ENCODE data around the gene ING4. TPM values are rescaled to one million over a fixed set of nuclear protein-coding genes. Genes with fewer than 3 reads are reported as not detected.

Gene ING4
- total and polyA plus RNA-seq, 4 donors = 13.9 to 18.1 (median 15.2) TPM

GRCh38 chr12:6695313-6696045 lies 32.6 kb upstream of the ING4 start:
- 74% methylated on average over 11 of the region's 11 CpGs for WGBS
- no peak overlapping the region for H3K4me3 ChIP-seq (ENCODE audit: low read depth in 1 of 3, low read length in 3 of 3)
- H3K4me1 ChIP-seq (ENCODE audit: control insufficient read depth in 4 of 4, insufficient read depth in 4 of 4, low read length in 3 of 4) = peaks cover 0 to 6% (median 3%) of the 10 kb centered on the region in 4 donors
- H3K9ac ChIP-seq (ENCODE audit: low read depth in 1 of 2, low read length in 2 of 2) = no peak overlapping the region
- TF ChIP-seq FOXA1 (IDR thresholded peaks at IDR 0.05) (no peak), JUND (IDR thresholded peaks at IDR 0.05) (no peak), NR2F2 (IDR thresholded peaks at IDR 0.05) (no peak), GABPA (IDR thresholded peaks at IDR 0.05 in 1 of 2, conservative IDR thresholded peaks at IDR 0.05 in 1 of 2) (no peak), HNF4G (IDR thresholded peaks at IDR 0.05) (no peak), EGR1 (IDR thresholded peaks at IDR 0.05; ENCODE audit: low read depth in 2 of 2) (no peak), RXRA (IDR thresholded peaks at IDR 0.05) (no peak), YY1 (IDR thresholded peaks at IDR 0.05) (no peak), FOXA2 (IDR thresholded peaks at IDR 0.05) (no peak), TAF1 (conservative IDR thresholded peaks at IDR 0.05) (no peak), SP1 (IDR thresholded peaks at IDR 0.05) (no peak), CTCF (IDR thresholded peaks at IDR 0.05; ENCODE audit: low read depth, low read length, missing input control) (no peak), ZBTB33 (IDR thresholded peaks at IDR 0.05) (no peak), RAD21 (IDR thresholded peaks at IDR 0.05) (no peak), HNF4A (conservative IDR thresholded peaks at IDR 0.05) (no peak)
- TF ChIP-seq, protein P1, sequence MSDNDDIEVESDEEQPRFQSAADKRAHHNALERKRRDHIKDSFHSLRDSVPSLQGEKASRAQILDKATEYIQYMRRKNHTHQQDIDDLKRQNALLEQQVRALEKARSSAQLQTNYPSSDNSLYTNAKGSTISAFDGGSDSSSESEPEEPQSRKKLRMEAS (IDR thresholded peaks at IDR 0.05) = no peak
- TF ChIP-seq, protein P2, sequence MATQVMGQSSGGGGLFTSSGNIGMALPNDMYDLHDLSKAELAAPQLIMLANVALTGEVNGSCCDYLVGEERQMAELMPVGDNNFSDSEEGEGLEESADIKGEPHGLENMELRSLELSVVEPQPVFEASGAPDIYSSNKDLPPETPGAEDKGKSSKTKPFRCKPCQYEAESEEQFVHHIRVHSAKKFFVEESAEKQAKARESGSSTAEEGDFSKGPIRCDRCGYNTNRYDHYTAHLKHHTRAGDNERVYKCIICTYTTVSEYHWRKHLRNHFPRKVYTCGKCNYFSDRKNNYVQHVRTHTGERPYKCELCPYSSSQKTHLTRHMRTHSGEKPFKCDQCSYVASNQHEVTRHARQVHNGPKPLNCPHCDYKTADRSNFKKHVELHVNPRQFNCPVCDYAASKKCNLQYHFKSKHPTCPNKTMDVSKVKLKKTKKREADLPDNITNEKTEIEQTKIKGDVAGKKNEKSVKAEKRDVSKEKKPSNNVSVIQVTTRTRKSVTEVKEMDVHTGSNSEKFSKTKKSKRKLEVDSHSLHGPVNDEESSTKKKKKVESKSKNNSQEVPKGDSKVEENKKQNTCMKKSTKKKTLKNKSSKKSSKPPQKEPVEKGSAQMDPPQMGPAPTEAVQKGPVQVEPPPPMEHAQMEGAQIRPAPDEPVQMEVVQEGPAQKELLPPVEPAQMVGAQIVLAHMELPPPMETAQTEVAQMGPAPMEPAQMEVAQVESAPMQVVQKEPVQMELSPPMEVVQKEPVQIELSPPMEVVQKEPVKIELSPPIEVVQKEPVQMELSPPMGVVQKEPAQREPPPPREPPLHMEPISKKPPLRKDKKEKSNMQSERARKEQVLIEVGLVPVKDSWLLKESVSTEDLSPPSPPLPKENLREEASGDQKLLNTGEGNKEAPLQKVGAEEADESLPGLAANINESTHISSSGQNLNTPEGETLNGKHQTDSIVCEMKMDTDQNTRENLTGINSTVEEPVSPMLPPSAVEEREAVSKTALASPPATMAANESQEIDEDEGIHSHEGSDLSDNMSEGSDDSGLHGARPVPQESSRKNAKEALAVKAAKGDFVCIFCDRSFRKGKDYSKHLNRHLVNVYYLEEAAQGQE (IDR thresholded peaks at IDR 0.05) = no peak
- TF ChIP-seq, protein P3, sequence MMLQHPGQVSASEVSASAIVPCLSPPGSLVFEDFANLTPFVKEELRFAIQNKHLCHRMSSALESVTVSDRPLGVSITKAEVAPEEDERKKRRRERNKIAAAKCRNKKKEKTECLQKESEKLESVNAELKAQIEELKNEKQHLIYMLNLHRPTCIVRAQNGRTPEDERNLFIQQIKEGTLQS (IDR thresholded peaks at IDR 0.05) = no peak
- peaks cover 0 to 6% (median 5%) of the 10 kb centered on the region in 4 donors for H3K27me3 ChIP-seq (ENCODE audit: control insufficient read depth in 4 of 4, insufficient read depth in 4 of 4, low read length in 3 of 4)
- H3K27ac ChIP-seq (ENCODE audit: low read depth in 1 of 2, low read length in 2 of 2) = no peak overlapping the region
- no peaks in the 10 kb centered on the region for H3K36me3 ChIP-seq (ENCODE audit: control insufficient read depth in 4 of 4, insufficient read depth in 3 of 4, low read depth in 1 of 4, low read length in 3 of 4)
- H3K9me3 ChIP-seq (ENCODE audit: control insufficient read depth in 4 of 4, low read length in 3 of 4) = no peaks in the 10 kb centered on the region
- DNase-seq (ENCODE audit: low spot score) = no peak

Measured in liver (tissue), 9 donors.